ENCODE data around the gene AKAP8. TPM values are rescaled to one million over a fixed set of nuclear protein-coding genes. Genes with fewer than 3 reads are reported as not detected.

The AKAP8 gene
- total and polyA plus RNA-seq, 9 of the 15 experiments (the other 6 are each of a cell fraction or from before 2014, with no cell fraction given): 3.4 to 56.5 (median 15.0) TPM

DNA sequence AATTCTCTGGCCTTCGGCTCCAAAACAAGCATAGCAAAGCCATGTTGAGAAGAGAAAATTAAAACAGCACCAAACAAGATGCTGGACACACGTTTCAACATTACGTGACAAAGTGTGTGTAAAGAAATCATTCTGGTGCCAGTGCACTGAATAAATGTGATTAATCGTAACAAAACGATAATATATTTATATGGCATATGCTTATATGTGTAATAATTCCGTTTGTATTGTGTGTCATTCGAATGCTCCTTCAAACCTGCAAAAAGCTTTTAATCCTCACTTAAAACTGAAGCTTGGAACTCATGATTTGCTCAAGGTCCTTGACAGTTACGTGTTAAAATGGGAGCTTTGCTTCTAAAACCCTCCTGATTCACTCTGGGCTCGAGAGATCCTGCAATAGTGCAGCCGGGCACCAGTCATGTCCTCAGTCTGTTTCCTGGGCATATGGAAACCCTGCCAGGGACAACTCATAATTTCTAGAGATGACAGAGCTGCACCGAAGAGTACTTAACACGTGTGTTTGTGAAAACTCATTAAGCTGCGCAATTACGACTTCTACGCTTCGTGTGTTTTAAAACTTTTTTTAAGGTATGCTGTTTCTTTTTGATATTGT is 39.9 kb upstream of the AKAP8 start:
- Histone ChIP-seq H3K27ac (ENCODE audit: extremely low read depth, low read depth, low read length) (peak overlapping the region; percentile 18; the same call in 1 of the 3 replicates), H3K9ac (ENCODE audit: insufficient read depth in 1 of 2, low read depth in 2 of 2, low read length in 2 of 2) (peak overlapping the region; percentile 65 to 67), H3K4me2 (ENCODE audit: insufficient read depth, low read length) (peak overlapping the region; percentile 91), H3K27me3 (ENCODE audit: control insufficient read depth in 2 of 2, insufficient read depth in 2 of 2, low read length in 2 of 2) (no peaks in the 10 kb centered on the region), H3K9me1 (ENCODE audit: control insufficient read depth, insufficient read depth, low read length) (peaks cover 4% of the 10 kb centered on the region), H3K4me1 (replicated peaks in 1 of 2; ENCODE audit: control insufficient read depth in 2 of 2, insufficient read depth in 2 of 2, low read length in 2 of 2) (peaks cover 12 to 29% of the 10 kb centered on the region in 2 experiments; a peak in 4 of 5 replicates), H3K79me2 (ENCODE audit: control insufficient read depth, insufficient read depth, low read length) (peaks cover 42% of the 10 kb centered on the region), H2AFZ (ENCODE audit: low read depth, low read length) (peak overlapping the region; percentile 91), H3K9me3 (replicated peaks; ENCODE audit: control insufficient read depth, insufficient read depth, low read depth, low read length) (no peaks in the 10 kb centered on the region), H4K20me1 (replicated peaks; ENCODE audit: control insufficient read depth, insufficient read depth, low read length) (peaks cover 7% of the 10 kb centered on the region), H3K36me3 (ENCODE audit: control insufficient read depth, insufficient read depth, low read length) (peaks cover 49% of the 10 kb centered on the region), H3K4me3 (peak overlapping the region; percentile 85)
- no peak for ATAC-seq
- BruUV-seq (replicated peaks): no TSS peak
- WGBS (ENCODE audit: insufficient coverage, low coverage, missing lambda C conversion rate): 19% methylated on average over 16 of the region's 16 CpGs
- ChIA-PET POLR2A (interaction anchor here (0.6 to 6.8 kb wide), 23 partner anchors 8 to 152 kb away, joined by 3 to 54 read pairs (median 4); partner anchors contain the start of genes AKAP8 and BRD4), CTCF (ENCODE audit: low intra/inter-chr PET ratio) (interaction anchor here (0.8 to 2.5 kb wide), 2 partner anchors 137 to 156 kb away, joined by 3 to 15 read pairs; no protein-coding TSS in a partner anchor)
- peak in 1 of 4 experiments; percentile 18 for DNase-seq (ENCODE audit: extremely low read depth in 1 of 4, low spot score in 3 of 4)
- FAIRE-seq: no peak
- in situ Hi-C loops (cut with MboI): no loop called here
- intact Hi-C loops (cut with micrococcal nuclease): loop anchor here (1.0 to 2.0 kb wide), 2 partner anchors 13 to 137 kb away; no protein-coding TSS in a partner anchor
- TF ChIP-seq STAT5A (IDR thresholded peaks at IDR 0.05; ENCODE audit: borderline replicate concordance, low read length) (no peak), NEUROD1 (IDR thresholded peaks at IDR 0.05; ENCODE audit: borderline replicate concordance, low read depth, low read length, partially characterized antibody) (no peak), SMARCA4 (IDR thresholded peaks at IDR 0.05) (0 out of 2 replicates have a peak, but pooled peaks have one; percentile 7), POLR3G (IDR thresholded peaks at IDR 0.05; ENCODE audit: extremely low read depth, insufficient read length, insufficient replicate concordance) (no peak), HIVEP1 (CRISPR knock-in tag; IDR thresholded peaks at IDR 0.05) (no peak), ZEB2 (IDR thresholded peaks at IDR 0.05) (no peak), FOS (IDR thresholded peaks at IDR 0.05; ENCODE audit: extremely low read depth, insufficient read length) (no peak), ELF1 (tag; IDR thresholded peaks at IDR 0.05) (0 out of 2 replicates have a peak, but pooled peaks have one; percentile 23), KLF13 (tag; IDR thresholded peaks at IDR 0.05; ENCODE audit: borderline replicate concordance, low read depth) (no peak), ILK (tag; IDR thresholded peaks at IDR 0.05; ENCODE audit: borderline replicate concordance, low read depth) (no peak), CHD2 (IDR thresholded peaks at IDR 0.05; ENCODE audit: low read depth, low read length) (no peak), SIRT6 (IDR thresholded peaks at IDR 0.05; ENCODE audit: low read depth, low read length) (no peak), TEAD2 (tag; IDR thresholded peaks at IDR 0.05) (no peak), POLR2AphosphoS2 (IDR thresholded peaks at IDR 0.05; ENCODE audit: low read length) (peak; percentile 5; the same call in 1 of the 2 replicates), ZNF253 (CRISPR knock-in tag; conservative IDR thresholded peaks at IDR 0.05) (no peak)
- TF ChIP-seq, protein P1, sequence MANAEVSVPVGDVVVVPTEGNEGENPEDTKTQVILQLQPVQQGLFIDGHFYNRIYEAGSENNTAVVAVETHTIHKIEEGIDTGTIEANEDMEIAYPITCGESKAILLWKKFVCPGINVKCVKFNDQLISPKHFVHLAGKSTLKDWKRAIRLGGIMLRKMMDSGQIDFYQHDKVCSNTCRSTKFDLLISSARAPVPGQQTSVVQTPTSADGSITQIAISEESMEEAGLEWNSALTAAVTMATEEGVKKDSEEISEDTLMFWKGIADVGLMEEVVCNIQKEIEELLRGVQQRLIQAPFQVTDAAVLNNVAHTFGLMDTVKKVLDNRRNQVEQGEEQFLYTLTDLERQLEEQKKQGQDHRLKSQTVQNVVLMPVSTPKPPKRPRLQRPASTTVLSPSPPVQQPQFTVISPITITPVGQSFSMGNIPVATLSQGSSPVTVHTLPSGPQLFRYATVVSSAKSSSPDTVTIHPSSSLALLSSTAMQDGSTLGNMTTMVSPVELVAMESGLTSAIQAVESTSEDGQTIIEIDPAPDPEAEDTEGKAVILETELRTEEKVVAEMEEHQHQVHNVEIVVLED (CRISPR knock-in tag; IDR thresholded peaks at IDR 0.05): 0 out of 2 replicates have a peak, but pooled peaks have one; percentile 11
- TF ChIP-seq, protein P2, sequence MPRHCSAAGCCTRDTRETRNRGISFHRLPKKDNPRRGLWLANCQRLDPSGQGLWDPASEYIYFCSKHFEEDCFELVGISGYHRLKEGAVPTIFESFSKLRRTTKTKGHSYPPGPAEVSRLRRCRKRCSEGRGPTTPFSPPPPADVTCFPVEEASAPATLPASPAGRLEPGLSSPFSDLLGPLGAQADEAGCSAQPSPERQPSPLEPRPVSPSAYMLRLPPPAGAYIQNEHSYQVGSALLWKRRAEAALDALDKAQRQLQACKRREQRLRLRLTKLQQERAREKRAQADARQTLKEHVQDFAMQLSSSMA (CRISPR knock-in tag; IDR thresholded peaks at IDR 0.05): 0 out of 2 replicates have a peak, but pooled peaks have one; percentile 40
- TF ChIP-seq, protein P3, sequence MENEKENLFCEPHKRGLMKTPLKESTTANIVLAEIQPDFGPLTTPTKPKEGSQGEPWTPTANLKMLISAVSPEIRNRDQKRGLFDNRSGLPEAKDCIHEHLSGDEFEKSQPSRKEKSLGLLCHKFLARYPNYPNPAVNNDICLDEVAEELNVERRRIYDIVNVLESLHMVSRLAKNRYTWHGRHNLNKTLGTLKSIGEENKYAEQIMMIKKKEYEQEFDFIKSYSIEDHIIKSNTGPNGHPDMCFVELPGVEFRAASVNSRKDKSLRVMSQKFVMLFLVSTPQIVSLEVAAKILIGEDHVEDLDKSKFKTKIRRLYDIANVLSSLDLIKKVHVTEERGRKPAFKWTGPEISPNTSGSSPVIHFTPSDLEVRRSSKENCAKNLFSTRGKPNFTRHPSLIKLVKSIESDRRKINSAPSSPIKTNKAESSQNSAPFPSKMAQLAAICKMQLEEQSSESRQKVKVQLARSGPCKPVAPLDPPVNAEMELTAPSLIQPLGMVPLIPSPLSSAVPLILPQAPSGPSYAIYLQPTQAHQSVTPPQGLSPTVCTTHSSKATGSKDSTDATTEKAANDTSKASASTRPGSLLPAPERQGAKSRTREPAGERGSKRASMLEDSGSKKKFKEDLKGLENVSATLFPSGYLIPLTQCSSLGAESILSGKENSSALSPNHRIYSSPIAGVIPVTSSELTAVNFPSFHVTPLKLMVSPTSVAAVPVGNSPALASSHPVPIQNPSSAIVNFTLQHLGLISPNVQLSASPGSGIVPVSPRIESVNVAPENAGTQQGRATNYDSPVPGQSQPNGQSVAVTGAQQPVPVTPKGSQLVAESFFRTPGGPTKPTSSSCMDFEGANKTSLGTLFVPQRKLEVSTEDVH (IDR thresholded peaks at IDR 0.05; ENCODE audit: low read depth, partially characterized antibody): peak; percentile 9
